ENCODE results near the gene CARD19. TPM values are rescaled to one million over a fixed set of nuclear protein-coding genes. Genes with fewer than 3 reads are reported as not detected.

Gene CARD19
- total and polyA plus RNA-seq, 5 experiments from 2014 or later: 56.3 to 71.2 (median 62.9) TPM

DNA sequence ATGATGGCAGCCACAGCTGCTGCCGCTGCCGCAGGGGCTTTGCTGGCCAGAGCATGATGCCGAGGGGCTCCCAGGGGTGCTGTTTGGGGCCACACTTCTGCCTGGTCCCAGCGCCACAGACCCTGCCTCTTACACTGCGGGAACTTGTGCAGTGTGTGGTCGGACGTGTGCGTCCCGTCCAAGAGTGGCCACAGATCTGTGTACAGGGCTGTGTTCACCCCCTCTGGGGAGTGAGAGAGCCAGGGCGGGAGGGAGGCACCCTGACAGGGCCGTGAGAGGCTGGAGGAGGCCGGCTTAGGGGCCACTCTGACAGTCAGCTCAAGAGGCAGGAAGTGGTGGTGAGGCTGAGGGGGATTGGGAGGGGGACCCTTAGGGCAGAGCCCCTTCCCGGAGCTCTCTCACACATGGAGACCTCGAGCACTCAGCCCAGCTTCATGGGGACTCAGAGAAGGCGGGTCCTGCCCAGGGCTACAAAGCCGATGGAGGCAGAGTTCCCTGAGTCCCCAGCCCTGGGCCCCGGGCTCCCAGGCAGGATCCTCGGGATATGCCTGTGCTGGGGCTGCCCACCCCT is 13.1 kb upstream of the CARD19 start:
- Mint-ChIP-seq H3K9me3 (no peaks in the 10 kb centered on the region), H3K27me3 (no peaks in the 10 kb centered on the region), H3K4me3 (peak overlapping the region in 5 of 10 donors; percentile 10 to 81 (median 41)), H3K36me3 (peaks cover 0 to 84% (median 23%) of the 10 kb centered on the region in 3 donors), H3K27ac (peak overlapping the region; percentile 46 to 96 (median 90)), H3K4me1 (peaks cover 9 to 43% (median 21%) of the 10 kb centered on the region in 4 donors)
- DNase-seq: peak in 1 of 10 donors; percentile 61
- ATAC-seq: peak; percentile 47 to 53
- POLR2A ChIA-PET: interaction anchor here (0.6 to 6.6 kb wide), 8 partner anchors 11 to 78 kb away, joined by 3 to 50 read pairs (median 7); partner anchors contain the start of gene CARD19

DNA sequence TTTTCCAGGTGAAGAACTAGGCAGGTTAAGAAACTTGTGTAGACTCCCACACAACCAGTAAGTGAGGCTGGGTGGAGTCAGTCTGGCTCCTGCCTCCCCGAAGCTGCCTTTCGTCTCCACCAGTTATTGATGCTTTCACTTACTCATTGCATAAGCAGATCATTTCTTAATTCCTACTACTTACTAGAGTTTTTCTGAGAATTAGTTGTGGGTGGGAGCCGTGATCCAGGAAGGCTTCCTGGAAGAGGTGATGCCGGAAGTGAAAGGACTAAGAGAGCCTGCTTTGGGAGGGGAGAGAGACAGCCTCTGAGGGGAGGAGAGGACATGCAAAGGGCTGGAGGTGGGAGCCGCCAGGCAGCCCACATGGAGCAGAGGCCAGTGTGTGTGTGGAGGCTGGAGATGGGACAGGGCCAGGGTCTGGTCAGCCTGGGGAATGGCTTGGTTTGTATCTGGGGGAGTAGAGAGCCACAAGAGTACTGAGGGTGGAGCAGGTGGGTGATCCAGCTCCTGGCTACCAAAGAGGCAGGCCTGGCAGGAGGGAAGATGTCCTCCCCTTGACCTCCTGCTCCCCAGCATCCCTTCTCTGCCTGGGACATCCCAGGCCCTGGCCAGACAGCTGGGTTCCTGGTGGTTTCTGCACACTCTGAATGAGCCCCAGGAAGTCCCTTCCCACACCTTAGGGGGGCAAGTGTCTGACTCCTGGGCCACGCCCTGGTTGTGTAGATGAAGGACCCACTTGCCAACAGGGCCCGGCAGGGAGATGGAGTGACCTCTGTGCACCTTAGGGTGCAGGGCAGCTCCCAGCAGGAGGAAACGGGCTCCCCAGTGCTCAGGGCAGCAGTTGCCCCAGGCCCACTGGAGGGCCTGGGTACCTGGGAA is 12.2 kb upstream of the CARD19 start:
- Mint-ChIP-seq H3K27ac (peak overlapping the region; percentile 89 to 96 (median 92)), H3K4me1 (peaks cover 9 to 41% (median 23%) of the 10 kb centered on the region in 4 donors), H3K9me3 (no peaks in the 10 kb centered on the region), H3K4me3 (peak overlapping the region in 9 of 10 donors; percentile 57 to 81 (median 71)), H3K36me3 (peaks cover 0 to 83% (median 21%) of the 10 kb centered on the region in 3 donors), H3K27me3 (no peaks in the 10 kb centered on the region)
- ATAC-seq (peak; percentile 48 to 65), DNase-seq (peak in 1 of 10 donors; percentile 48)
- POLR2A ChIA-PET: interaction anchor here (0.6 to 6.6 kb wide), 9 partner anchors 7 to 77 kb away, joined by 3 to 50 read pairs (median 10); partner anchors contain the start of gene CARD19

DNA sequence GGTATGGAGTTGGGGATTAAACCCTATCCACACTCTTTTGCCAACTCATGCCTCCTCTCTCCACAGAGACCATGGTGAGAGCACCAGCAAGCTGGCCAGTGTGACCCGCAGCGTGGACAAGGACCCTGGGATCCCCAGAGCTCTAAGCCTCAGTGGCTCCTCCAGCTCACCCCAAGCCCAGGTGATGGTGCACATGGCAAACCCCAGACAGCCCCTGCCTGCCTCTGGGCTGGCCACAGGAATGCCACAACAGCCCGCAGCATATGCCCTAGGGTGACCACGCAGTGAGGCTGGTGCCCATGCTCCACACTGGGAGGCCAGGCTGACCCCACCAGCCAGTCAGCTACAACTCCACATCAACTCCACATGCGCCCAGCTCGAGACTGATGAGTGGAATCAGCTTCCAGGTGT is 11.5 kb upstream of the CARD19 start:
- POLR2A ChIA-PET: interaction anchor here (1.2 to 6.6 kb wide), 6 partner anchors 8 to 56 kb away, joined by 4 to 50 read pairs (median 15); partner anchors contain the start of gene CARD19
- Mint-ChIP-seq H3K4me3 (no peak overlapping the region), H3K9me3 (no peaks in the 10 kb centered on the region), H3K36me3 (peaks cover 0 to 78% (median 21%) of the 10 kb centered on the region in 3 donors), H3K27me3 (no peaks in the 10 kb centered on the region), H3K27ac (peak overlapping the region in 2 of 10 donors; percentile 91 to 92), H3K4me1 (peaks cover 9 to 39% (median 26%) of the 10 kb centered on the region in 4 donors)
- DNase-seq (peak in 1 of 10 donors; percentile 11), ATAC-seq (no peak)

DNA sequence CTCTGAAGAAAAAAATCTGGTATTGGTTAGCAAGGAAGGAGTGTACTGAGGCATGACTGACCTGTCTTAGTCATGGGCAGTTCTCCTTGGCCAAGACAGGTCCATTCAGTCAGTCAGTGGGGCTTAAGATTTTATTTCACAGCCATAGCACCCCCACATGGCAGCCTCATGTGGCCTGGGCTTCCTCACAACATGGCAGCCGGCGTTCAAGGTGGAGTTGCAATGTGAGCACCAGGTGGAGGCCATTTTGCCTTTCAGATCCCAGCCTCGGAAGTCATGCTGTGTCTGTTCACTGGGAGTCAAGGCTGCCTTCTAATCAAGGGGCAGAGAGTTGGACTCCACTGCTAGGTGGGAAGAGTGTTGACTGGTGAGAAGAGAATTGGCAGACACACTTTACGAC is 10.3 kb upstream of the CARD19 start:
- Mint-ChIP-seq H3K4me3 (no peak overlapping the region), H3K27me3 (no peaks in the 10 kb centered on the region), H3K9me3 (no peaks in the 10 kb centered on the region), H3K36me3 (peaks cover 0 to 67% (median 17%) of the 10 kb centered on the region in 3 donors), H3K4me1 (peaks cover 9 to 45% (median 26%) of the 10 kb centered on the region in 4 donors), H3K27ac (peak overlapping the region in 4 of 10 donors; percentile 18 to 82 (median 44))
- POLR2A ChIA-PET: interaction anchor here (0.6 to 6.6 kb wide), 5 partner anchors 9 to 128 kb away, joined by 3 to 50 read pairs (median 17); partner anchors contain the start of gene CARD19
- DNase-seq (peak in 1 of 10 donors; percentile 31), ATAC-seq (no peak)

DNA sequence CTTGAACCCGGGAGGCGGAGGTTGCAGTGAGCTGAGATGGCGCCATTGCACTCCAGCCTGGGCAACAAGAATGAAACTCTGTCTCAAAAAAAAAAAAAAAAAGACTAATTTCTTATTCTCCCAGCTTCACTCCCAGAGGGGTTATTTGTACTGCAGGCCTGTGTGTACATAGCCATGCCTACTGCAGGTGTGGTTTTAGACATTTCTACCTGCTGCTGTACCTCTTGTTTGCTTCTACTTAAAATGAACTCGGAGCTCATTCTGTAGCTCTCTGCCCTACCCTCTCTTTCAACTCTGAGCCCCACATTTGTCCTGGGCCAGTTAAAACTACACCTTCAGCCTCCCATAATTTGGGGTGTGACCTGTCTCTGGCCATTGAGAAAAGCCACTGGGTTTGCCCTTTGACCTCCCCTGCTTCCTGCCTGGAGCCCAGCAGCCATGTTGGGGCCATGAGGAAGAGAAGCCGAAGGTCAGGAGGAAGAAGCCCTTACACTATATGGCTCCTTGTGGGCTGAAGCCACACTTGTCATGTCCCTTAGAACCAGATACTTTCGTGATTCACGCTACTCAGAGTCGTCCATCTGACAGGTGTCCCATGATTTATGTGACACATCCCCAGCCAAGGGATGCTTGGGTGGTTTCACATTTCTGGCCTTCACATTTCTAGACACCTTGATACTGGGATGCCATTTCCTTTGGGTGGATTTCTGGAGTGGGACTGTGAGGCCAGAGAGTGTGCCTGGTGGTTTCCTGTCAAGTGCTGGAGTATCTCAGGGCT is 9.4 kb upstream of the CARD19 start:
- POLR2A ChIA-PET: interaction anchor here (0.6 to 6.6 kb wide), 5 partner anchors 10 to 61 kb away, joined by 3 to 50 read pairs (median 3); partner anchors contain the start of gene NINJ1
- ATAC-seq (no peak), DNase-seq (peak in 1 of 10 donors; percentile 56)
- H3K9me3 Mint-ChIP-seq: no peaks in the 10 kb centered on the region
- no peaks in the 10 kb centered on the region for H3K27me3 Mint-ChIP-seq
- H3K27ac Mint-ChIP-seq: peak overlapping the region in 9 of 10 donors; percentile 2 to 88 (median 60)
- H3K36me3 Mint-ChIP-seq: peaks cover 0 to 60% (median 17%) of the 10 kb centered on the region in 3 donors
- H3K4me1 Mint-ChIP-seq: peaks cover 14 to 52% (median 30%) of the 10 kb centered on the region in 4 donors
- H3K4me3 Mint-ChIP-seq: peak overlapping the region in 1 of 10 donors; percentile 29

DNA sequence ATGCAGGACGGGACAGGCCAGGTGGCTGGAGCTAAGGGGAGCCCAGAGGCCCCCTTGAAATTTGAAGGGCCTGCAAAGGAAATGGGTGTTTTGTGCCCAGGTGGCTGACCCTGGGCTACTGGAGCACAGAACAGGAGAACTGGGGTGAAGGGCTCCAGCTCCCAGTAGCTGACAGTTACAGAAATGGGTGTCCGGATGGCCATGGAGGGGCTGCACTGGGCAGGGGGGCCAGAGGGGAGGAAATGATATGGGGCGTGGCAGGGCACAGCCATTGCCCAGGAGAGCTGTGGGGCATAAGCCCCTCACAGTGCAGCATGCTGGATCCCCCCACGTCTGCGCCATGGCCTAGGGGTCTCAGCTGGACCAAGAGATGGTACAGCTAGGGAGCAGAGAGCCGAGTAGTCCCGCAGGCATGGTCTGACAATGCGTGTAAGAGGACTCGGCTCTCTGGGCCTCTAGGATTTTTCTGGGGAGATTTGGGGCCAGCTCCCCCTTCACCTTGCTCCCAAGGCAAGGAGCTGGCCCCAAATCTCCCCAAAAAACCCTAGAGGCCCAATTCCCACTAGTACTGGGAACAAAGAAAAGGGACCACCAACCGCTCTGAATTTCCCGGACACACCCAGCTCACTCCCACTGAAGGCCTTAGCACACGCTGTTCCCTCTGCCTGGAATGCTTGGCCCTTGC is 7.9 kb upstream of the CARD19 start:
- Mint-ChIP-seq H3K27ac (peak overlapping the region; percentile 63 to 93 (median 77)), H3K27me3 (no peaks in the 10 kb centered on the region), H3K4me1 (peaks cover 20 to 57% (median 38%) of the 10 kb centered on the region in 4 donors), H3K36me3 (peaks cover 0 to 49% (median 15%) of the 10 kb centered on the region in 3 donors), H3K4me3 (no peak overlapping the region), H3K9me3 (peaks cover 0 to 2% (median 0%) of the 10 kb centered on the region in 9 donors)
- DNase-seq (peak in 1 of 10 donors; percentile 37), ATAC-seq (no peak)
- POLR2A ChIA-PET: interaction anchor here (0.6 to 12.1 kb wide), 9 partner anchors 10 to 62 kb away, joined by 3 to 221 read pairs (median 4); no protein-coding TSS in a partner anchor

DNA sequence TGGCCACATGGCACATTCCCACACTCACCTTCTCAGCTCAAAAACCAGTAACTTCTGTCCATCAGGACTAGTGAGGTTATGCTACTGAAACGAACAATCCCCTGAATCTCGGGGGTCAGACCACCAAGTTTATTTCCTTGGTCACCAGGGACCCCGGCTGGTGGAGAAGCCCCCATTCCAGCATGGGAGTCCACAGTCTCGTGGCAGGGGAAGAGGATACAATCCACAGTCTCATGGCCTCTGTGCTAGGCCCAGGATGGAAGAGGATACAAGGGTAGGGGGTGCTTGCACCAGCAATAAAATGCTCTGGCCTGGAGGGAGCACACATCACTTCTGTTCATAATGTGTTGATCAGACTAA is 7.4 kb upstream of the CARD19 start:
- no peaks in the 10 kb centered on the region for H3K27me3 Mint-ChIP-seq
- peaks cover 0 to 46% (median 14%) of the 10 kb centered on the region in 3 donors for H3K36me3 Mint-ChIP-seq
- ATAC-seq: no peak
- no peak overlapping the region for H3K4me3 Mint-ChIP-seq
- POLR2A ChIA-PET: interaction anchor here (0.9 to 12.1 kb wide), 8 partner anchors 9 to 85 kb away, joined by 3 to 221 read pairs (median 4); no protein-coding TSS in a partner anchor
- peaks cover 21 to 58% (median 38%) of the 10 kb centered on the region in 4 donors for H3K4me1 Mint-ChIP-seq
- DNase-seq: peak in 1 of 10 donors; percentile 27
- peaks cover 0 to 2% (median 0%) of the 10 kb centered on the region in 9 donors for H3K9me3 Mint-ChIP-seq
- peak overlapping the region; percentile 12 to 93 (median 76) for H3K27ac Mint-ChIP-seq

DNA sequence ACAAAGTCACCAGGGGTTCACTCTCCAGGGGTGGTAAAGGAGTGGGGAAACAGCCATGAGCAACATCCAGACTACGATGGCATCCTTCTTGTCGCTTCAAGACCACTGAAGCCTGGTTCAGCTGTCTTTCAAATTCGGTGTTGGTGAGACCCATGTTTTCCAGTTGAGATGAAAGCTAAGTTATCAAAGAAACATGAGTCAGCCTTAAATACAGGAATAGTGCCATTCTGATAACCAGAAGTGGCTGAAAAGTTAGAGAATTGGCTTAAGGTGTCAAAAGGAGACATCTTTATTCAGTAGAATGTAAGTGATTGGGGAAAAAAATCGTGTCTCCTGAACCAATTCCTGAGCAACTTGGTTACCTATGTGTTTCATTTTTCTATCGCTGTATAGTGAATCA is 7.0 kb upstream of the CARD19 start:
- H3K9me3 Mint-ChIP-seq: peaks cover 0 to 2% (median 0%) of the 10 kb centered on the region in 9 donors
- H3K4me3 Mint-ChIP-seq: no peak overlapping the region
- ATAC-seq (no peak), DNase-seq (no peak)
- H3K27ac Mint-ChIP-seq: peak overlapping the region; percentile 12 to 93 (median 77)
- peaks cover 0 to 44% (median 12%) of the 10 kb centered on the region in 3 donors for H3K36me3 Mint-ChIP-seq
- peaks cover 22 to 58% (median 38%) of the 10 kb centered on the region in 4 donors for H3K4me1 Mint-ChIP-seq
- POLR2A ChIA-PET: interaction anchor here (0.9 to 12.1 kb wide), 5 partner anchors 11 to 85 kb away, joined by 3 to 221 read pairs (median 4); no protein-coding TSS in a partner anchor
- no peaks in the 10 kb centered on the region for H3K27me3 Mint-ChIP-seq

DNA sequence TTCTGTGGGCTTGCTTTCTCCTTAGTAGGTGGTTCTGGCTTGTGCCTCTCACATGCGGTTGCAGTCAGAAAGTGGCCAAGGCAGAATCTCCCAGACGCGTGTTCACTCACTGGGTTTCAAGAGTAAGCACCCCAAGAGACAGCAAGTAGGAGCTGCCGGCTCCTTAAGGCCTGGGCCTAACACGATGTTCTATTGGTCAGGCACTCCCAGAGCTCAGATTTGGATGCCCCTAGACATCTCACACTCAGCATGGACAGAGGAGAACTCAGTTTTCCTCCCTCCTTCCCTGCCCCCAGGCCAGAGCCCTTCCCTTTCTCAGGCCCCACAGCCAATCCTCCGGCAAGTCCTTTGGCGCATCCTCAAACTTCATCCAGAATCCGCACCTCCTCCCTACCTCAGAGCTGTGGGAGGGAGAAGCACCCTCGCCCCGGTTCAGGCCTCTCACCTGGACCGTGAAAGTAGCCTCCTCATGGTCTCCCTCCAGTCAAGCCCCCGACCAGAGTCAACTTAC is 6.5 kb upstream of the CARD19 start:
- Mint-ChIP-seq H3K36me3 (peaks cover 0 to 41% (median 12%) of the 10 kb centered on the region in 3 donors), H3K4me1 (peaks cover 27 to 62% (median 42%) of the 10 kb centered on the region in 4 donors), H3K27me3 (no peaks in the 10 kb centered on the region), H3K4me3 (no peak overlapping the region), H3K27ac (peak overlapping the region; percentile 68 to 93 (median 81)), H3K9me3 (peaks cover 0 to 2% (median 0%) of the 10 kb centered on the region in 9 donors)
- POLR2A ChIA-PET: interaction anchor here (0.9 to 12.1 kb wide), 5 partner anchors 11 to 86 kb away, joined by 3 to 221 read pairs (median 4); no protein-coding TSS in a partner anchor
- ATAC-seq (no peak), DNase-seq (peak in 1 of 10 donors; percentile 37)

DNA sequence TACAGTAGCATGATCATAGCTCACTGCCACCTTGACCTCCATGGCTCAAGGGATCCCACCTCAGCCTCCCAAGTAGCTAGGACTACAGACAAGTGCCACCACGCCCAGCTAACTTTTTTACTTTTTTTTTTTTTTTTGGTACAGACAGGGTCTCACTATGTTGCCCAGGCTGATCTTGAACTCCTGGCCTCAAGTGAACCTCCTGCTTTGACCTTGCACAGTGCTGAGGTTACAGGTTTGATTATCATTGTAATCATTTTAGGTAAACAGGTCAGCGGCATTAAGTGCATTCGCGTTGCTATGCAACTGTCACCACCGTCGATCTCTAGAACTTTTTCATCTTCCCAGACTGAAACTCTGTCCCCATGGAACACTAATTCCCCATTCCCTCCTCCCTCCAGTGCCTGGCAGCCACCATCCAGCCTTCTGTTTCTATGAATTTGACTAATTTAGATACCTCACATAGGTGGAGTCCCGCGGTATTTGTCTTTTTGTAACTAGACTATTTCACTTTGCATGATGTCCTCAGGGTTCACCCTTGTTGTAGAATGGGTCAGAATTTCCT is 5.8 kb upstream of the CARD19 start:
- POLR2A ChIA-PET: interaction anchor here (0.7 to 12.1 kb wide), 5 partner anchors 26 to 129 kb away, joined by 3 to 221 read pairs (median 4); no protein-coding TSS in a partner anchor
- Mint-ChIP-seq H3K4me1 (peaks cover 30 to 65% (median 46%) of the 10 kb centered on the region in 4 donors), H3K27ac (peak overlapping the region; percentile 58 to 93 (median 76)), H3K27me3 (no peaks in the 10 kb centered on the region), H3K4me3 (peak overlapping the region in 1 of 10 donors; percentile 3), H3K9me3 (peaks cover 0 to 2% (median 0%) of the 10 kb centered on the region in 9 donors), H3K36me3 (peaks cover 0 to 36% (median 12%) of the 10 kb centered on the region in 3 donors)
- peak in 1 of 10 donors; percentile 22 for DNase-seq
- ATAC-seq: no peak

Measured in naive thymus-derived CD8-positive, alpha-beta T cell (primary cell).